Transverse colon (tissue), 4 donors: ENCODE data around the gene CYB561. TPM values are rescaled to one million over a fixed set of nuclear protein-coding genes. Genes with fewer than 3 reads are reported as not detected.

Source experiments
- DNase-seq: peaks from one replicate; pipeline ENCODE4 v3.0.0-alpha.2; 2019
- H3K27ac ChIP-seq, 4 donors: fragments of 200-600 bp; sonication (generic); 2 replicates each; pipeline ENCODE4 v1.5.1; 2016 to 2018; ENCODE audit warnings: inconsistent platforms in 4 of 4
- H3K27me3 ChIP-seq: fragments of 200-600 bp; sonication (generic); 2 replicates; pipeline ENCODE4 v1.5.1; 2017; ENCODE audit warnings: inconsistent platforms
- H3K36me3 ChIP-seq, 4 donors: fragments of 200-600 bp; sonication (generic); 2 replicates each; pipeline ENCODE4 v1.5.1; 2017 to 2019; ENCODE audit warnings: inconsistent platforms in 4 of 4
- H3K4me1 ChIP-seq, 4 donors: fragments of 200-600 bp; sonication (generic); 2 replicates each; pipeline ENCODE4 v1.5.1; 2017 to 2020; ENCODE audit warnings: inconsistent platforms in 4 of 4
- H3K4me3 ChIP-seq, 4 donors: fragments of 200-600 bp; sonication (generic); 1 replicate in 1 of 4; 2 replicates in 3 of 4; pipeline versions ENCODE4 v1.5.1 to v1.6.1; 2017 to 2019; ENCODE audit warnings: inconsistent platforms in 4 of 4
- H3K9me3 ChIP-seq, 2 donors: fragments of 200-600 bp; sonication (generic); 2 replicates each; pipeline ENCODE4 v1.5.1; 2017 to 2019; ENCODE audit warnings: inconsistent platforms in 2 of 2
- EP300 ChIP-seq: sonication (generic); formaldehyde crosslinking; IDR thresholded peaks from one replicate; pipeline ENCODE4 v1.6.1; 2017; ENCODE audit warnings: antibody characterized with exemption, low read depth
- POLR2A ChIP-seq: fragments of 450-650 bp; IDR thresholded peaks from one replicate; pipeline ENCODE4 v1.6.1; 2016; ENCODE audit warnings: antibody characterized with exemption, mild to moderate bottlenecking, moderate library complexity
- POLR2AphosphoS5 ChIP-seq, 3 donors: sonication (generic); formaldehyde crosslinking; IDR thresholded peaks; one replicate each; pipeline ENCODE4 v1.6.1; 2016; ENCODE audit warnings: antibody characterized with exemption in 3 of 3
- WGBS, 2 donors: methylation state at CpG; one replicate each; pipeline ENCODE4 v1.1.5; 2018; ENCODE audit warnings: low coverage in 1 of 2; 5-methylcytosine and 5-hydroxymethylcytosine counted together
- in situ Hi-C, 4 donors: fragments of 200-750 bp; cut with MboI; loops; one replicate each; pipeline versions ENCODE4 v1.15.0 to v1.15.1; 2017; ENCODE audit warnings: low sequenced_read_pairs in 3 of 4, low pct_ligation_motif_present in 1 of 4, low pct_unique_long_range_greater_than_20kb in 1 of 4
- intact Hi-C: fragments of 100-400 bp; cut with DNase I; formaldehyde crosslinking; loops from one replicate; pipeline ENCODE4 v1.15.1; 2023; ENCODE audit warnings: low total_unique reads
- total RNA-seq, 4 donors: library from RNA; depleted of rRNA; stranded (reverse); fragments of >200 nt; gene quantifications; one replicate each; pipeline ENCODE4 v1.1.0, GENCODE V29; 2016
- TF ChIP-seq, protein P1 (sequence below), 5 experiments: fragments of 200-600 bp in 3 of 5; fragments of 450-650 bp in 2 of 5; sonication (generic) in 3 of 5; IDR thresholded peaks; 1 replicate in 2 of 5; 2 replicates in 3 of 5; pipeline ENCODE4 v1.5.1; 2016 to 2017; ENCODE audit warnings: antibody characterized with exemption in 5 of 5, inconsistent platforms in 3 of 5, mild to moderate bottlenecking in 2 of 5, moderate library complexity in 1 of 5

The CYB561 gene
- total RNA-seq, 4 donors from 2014 or later = 52.6 to 315 (median 68.5) TPM

DNA sequence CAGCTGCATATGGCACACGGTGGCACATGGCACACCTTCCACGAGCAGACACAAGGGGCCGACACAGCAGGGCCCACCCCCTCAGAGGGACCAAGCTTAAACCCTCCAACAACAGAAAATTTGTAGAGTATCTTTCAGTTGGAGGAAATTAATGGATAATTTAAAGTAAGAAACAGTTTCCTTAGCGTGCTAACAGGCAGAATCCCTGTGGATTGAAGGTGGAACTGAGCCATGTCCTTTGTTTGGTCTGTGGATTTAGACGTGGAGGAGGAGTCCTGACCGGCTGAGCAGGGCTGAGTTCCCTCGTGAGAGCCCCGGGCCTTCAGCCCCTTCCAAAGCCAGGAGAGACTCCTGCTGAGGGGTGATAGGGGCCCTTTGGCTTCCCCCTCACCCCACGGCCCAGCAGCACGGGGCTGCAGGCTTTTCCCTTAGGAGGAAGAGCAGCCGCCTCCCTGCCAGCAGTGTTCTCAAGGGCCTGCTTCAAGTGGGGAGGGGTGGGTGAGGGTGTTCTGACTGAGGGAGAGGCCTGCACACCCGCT lies 1.4 kb upstream of the CYB561 start:
- in situ Hi-C loops = no loop called here
- no peak for DNase-seq
- H3K36me3 ChIP-seq = no peaks in the 10 kb centered on the region
- intact Hi-C loops = loop anchor here (10.0 kb wide), 1 partner anchor 87 kb away; no protein-coding TSS in a partner anchor
- peak overlapping the region; percentile 86 to 93 (median 90) for H3K27ac ChIP-seq
- no peaks in the 10 kb centered on the region for H3K9me3 ChIP-seq
- TF ChIP-seq EP300 = no peak
- peak in 1 of 3 donors; percentile 10 for TF ChIP-seq POLR2AphosphoS5 (IDR thresholded peaks at IDR 0.05)
- peak overlapping the region in 2 of 4 donors; percentile 64 to 70 for H3K4me3 ChIP-seq
- H3K27me3 ChIP-seq = no peaks in the 10 kb centered on the region
- peaks cover 12 to 33% (median 26%) of the 10 kb centered on the region in 4 donors for H3K4me1 ChIP-seq
- WGBS, 2 donors = 54% methylated on average over 12 of the region's 12 CpGs; no CpG with 5 or more reads in 1 of the 2 donors

DNA sequence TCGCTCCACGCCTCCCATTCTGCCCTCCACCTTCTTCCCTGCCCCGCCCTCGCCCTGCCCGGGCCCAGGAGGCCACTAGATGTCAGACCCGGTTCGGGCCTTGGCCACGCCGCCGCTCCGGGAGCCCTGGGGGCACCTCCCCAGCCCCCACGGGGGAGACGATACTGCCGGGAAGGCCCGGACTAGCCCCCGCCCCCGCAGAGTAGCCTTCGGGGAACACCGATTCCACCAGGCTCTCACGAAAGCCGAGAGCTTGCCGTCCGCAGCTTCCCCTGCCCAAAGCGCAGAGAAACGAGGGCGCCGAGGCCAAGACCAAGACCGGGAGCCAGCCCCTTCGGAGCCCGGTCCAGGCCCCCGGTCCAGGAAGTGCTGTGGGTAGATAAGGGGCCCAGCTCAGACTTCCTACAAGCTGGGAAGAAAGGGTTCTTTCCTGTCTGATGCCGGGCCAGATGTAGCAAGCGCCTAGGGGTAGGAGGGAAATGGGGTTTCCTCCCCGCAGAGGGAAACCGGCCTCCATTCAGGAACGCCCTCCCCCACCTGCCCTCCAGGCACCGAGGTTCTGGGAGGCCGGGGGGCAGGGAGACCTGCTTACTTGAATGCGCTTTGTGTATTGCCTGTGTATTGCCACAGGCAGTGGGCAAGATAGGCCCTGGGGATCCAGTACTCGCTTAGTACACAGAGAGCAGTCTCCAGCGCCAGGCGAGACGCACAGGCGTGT lies 806 bp upstream of the CYB561 start:
- in situ Hi-C loops = no loop called here
- intact Hi-C loops = loop anchor here (10.0 kb wide), 1 partner anchor 88 kb away; no protein-coding TSS in a partner anchor
- WGBS, 2 donors = 20% methylated on average over 37 of the region's 44 CpGs; no CpG with 5 or more reads in 1 of the 2 donors

DNA sequence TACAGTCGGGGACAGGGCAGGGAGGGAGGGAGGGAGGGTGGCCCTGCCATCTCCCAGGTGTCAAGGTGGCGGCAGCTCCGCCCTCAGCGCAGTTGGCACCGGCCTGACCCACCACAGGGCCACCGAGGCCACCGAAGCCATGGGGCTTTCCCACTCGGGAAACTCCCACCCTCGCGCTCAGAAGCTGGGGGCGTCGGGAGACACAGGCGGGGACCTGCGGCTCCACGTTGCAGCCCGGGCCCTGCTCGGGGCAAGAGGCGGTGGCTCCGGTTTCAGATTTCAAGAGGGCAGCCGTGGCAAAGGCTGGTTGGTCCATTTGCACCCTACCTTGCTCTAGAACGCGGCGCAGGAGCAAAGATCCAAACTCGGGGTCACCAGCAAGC lies 544 bp downstream of the CYB561 start:
- no peaks in the 10 kb centered on the region for H3K27me3 ChIP-seq
- intact Hi-C loops = loop anchor here (10.0 kb wide), 1 partner anchor 89 kb away; no protein-coding TSS in a partner anchor
- TF ChIP-seq EP300 (no peak), POLR2A (no peak), POLR2AphosphoS5 (IDR thresholded peaks at IDR 0.05) (no peak)
- TF ChIP-seq, protein P1, sequence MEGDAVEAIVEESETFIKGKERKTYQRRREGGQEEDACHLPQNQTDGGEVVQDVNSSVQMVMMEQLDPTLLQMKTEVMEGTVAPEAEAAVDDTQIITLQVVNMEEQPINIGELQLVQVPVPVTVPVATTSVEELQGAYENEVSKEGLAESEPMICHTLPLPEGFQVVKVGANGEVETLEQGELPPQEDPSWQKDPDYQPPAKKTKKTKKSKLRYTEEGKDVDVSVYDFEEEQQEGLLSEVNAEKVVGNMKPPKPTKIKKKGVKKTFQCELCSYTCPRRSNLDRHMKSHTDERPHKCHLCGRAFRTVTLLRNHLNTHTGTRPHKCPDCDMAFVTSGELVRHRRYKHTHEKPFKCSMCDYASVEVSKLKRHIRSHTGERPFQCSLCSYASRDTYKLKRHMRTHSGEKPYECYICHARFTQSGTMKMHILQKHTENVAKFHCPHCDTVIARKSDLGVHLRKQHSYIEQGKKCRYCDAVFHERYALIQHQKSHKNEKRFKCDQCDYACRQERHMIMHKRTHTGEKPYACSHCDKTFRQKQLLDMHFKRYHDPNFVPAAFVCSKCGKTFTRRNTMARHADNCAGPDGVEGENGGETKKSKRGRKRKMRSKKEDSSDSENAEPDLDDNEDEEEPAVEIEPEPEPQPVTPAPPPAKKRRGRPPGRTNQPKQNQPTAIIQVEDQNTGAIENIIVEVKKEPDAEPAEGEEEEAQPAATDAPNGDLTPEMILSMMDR (IDR thresholded peaks at IDR 0.05) = no peak
- peak overlapping the region; percentile 86 to 93 (median 90) for H3K27ac ChIP-seq
- DNase-seq = peak; percentile 62
- peaks cover 12 to 33% (median 27%) of the 10 kb centered on the region in 4 donors for H3K4me1 ChIP-seq
- H3K9me3 ChIP-seq = no peaks in the 10 kb centered on the region
- 3% methylated on average over 23 of the region's 24 CpGs; no CpG with 5 or more reads in 1 of the 2 donors for WGBS, 2 donors
- H3K36me3 ChIP-seq = no peaks in the 10 kb centered on the region
- H3K4me3 ChIP-seq = peak overlapping the region; percentile 54 to 75 (median 67)
- in situ Hi-C loops = no loop called here

More for the DNA sequence above, 806 bp upstream of the CYB561 start:
- peak overlapping the region; percentile 54 to 75 (median 67) for H3K4me3 ChIP-seq
- H3K27me3 ChIP-seq = no peaks in the 10 kb centered on the region
- peak; percentile 84 for DNase-seq
- H3K4me1 ChIP-seq = peaks cover 12 to 33% (median 26%) of the 10 kb centered on the region in 4 donors
- no peaks in the 10 kb centered on the region for H3K9me3 ChIP-seq
- peak overlapping the region; percentile 86 to 93 (median 90) for H3K27ac ChIP-seq
- no peaks in the 10 kb centered on the region for H3K36me3 ChIP-seq
- TF ChIP-seq EP300 (no peak), POLR2A (peak; percentile 45), POLR2AphosphoS5 (IDR thresholded peaks at IDR 0.05) (no peak)
- TF ChIP-seq, protein P1 (IDR thresholded peaks at IDR 0.05) = peak; percentile 11 to 38 (median 18)

DNA sequence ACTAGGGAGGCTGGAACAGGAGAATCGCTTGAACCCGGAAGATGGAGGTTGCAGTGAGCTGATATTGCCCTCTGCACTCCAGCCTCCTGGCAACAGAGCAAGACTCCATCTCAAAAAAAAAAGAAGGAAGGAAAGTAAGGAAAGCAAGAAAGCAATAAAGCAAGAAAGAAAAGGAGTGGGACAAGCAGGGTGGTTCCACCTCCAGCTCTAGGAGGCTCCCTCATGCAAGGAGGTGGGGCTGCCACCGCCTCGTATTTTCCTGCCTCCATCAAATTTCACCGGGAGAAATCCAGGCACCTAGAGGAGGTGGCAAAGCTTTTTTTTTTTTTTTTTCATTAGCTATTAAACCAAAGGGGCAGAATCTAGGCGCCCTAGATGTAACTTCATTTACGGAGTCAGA lies 1.0 kb downstream of the CYB561 start:
- peaks cover 12 to 33% (median 29%) of the 10 kb centered on the region in 4 donors for H3K4me1 ChIP-seq
- 49 to 57% methylated on average over 5 to 7 of the region's 7 CpGs for WGBS, 2 donors
- no peaks in the 10 kb centered on the region for H3K27me3 ChIP-seq
- peak; percentile 21 for DNase-seq
- intact Hi-C loops = loop anchor here (10.0 kb wide), 1 partner anchor 90 kb away; no protein-coding TSS in a partner anchor
- TF ChIP-seq, protein P1 (IDR thresholded peaks at IDR 0.05) = no peak
- no peak for TF ChIP-seq EP300
- TF ChIP-seq POLR2AphosphoS5 (IDR thresholded peaks at IDR 0.05) = no peak
- TF ChIP-seq POLR2A = no peak
- no peaks in the 10 kb centered on the region for H3K36me3 ChIP-seq
- peak overlapping the region; percentile 86 to 93 (median 90) for H3K27ac ChIP-seq
- H3K4me3 ChIP-seq = peak overlapping the region in 3 of 4 donors; percentile 54 to 70 (median 64)
- in situ Hi-C loops = no loop called here
- no peaks in the 10 kb centered on the region for H3K9me3 ChIP-seq
